A673 (cell line): ENCODE measurements around the gene FARP1. TPM values are rescaled to one million over a fixed set of nuclear protein-coding genes. Genes with fewer than 3 reads are reported as not detected.

Experiments used
- BruUV-seq: library from RNA; stranded (reverse); fragments of 400-500 nt; replicated peaks from 2 replicates; lab custom pipeline; 2021; lab: Mats Ljungman, UMichigan
- CTCF ChIA-PET: fragments of 300-600 bp; sonication (Branson Sonifier 250); formaldehyde crosslinking; loops from one replicate; lab custom pipeline; 2022; ENCODE audit warnings: antibody characterized with exemption; lab: Charles Lee
- POLR2A ChIA-PET: fragments of 300-600 bp; sonication (Branson Sonifier 250); formaldehyde crosslinking; loops from one replicate; lab custom pipeline; 2022; ENCODE audit warnings: antibody characterized with exemption; ENCODE audit not compliant: low non-redundant PET; lab: Charles Lee
- DNase-seq: peaks from one replicate; pipeline ENCODE4 v3.0.0-alpha.2; 2015; ENCODE audit warnings: low spot score
- H3K27ac ChIP-seq: fragments of 200-600 bp; sonication (generic); 2 replicates; pipeline ENCODE4 v1.5.1; 2016; ENCODE audit warnings: mixed run types, low read depth, mild to moderate bottlenecking, mixed read lengths, antibody characterized with exemption, low read length; ENCODE audit not compliant: poor library complexity, severe bottlenecking
- H3K27me3 ChIP-seq: fragments of 200-600 bp; sonication (generic); replicated peaks from 2 replicates; pipeline ENCODE4 v1.6.1; 2017; ENCODE audit warnings: mixed run types, low read depth, mild to moderate bottlenecking, mixed read lengths, antibody characterized with exemption, low read length; ENCODE audit not compliant: insufficient read depth, poor library complexity
- H3K36me3 ChIP-seq: fragments of 200-600 bp; sonication (generic); 2 replicates; pipeline ENCODE4 v1.6.1; 2016; ENCODE audit warnings: mixed run types, mild to moderate bottlenecking, mixed read lengths, antibody characterized with exemption, low read length; ENCODE audit not compliant: insufficient read depth, poor library complexity, severe bottlenecking
- H3K4me1 ChIP-seq: fragments of 200-600 bp; sonication (generic); 2 replicates; pipeline ENCODE4 v1.6.1; 2017; ENCODE audit warnings: mixed run types, mild to moderate bottlenecking, mixed read lengths, antibody characterized with exemption, low read length; ENCODE audit not compliant: insufficient read depth, poor library complexity, severe bottlenecking
- H3K4me3 ChIP-seq: fragments of 200-600 bp; sonication (generic); 2 replicates; pipeline ENCODE4 v1.5.1; 2016; ENCODE audit warnings: low read depth, mixed run types, mild to moderate bottlenecking, mixed read lengths, low read length; ENCODE audit not compliant: poor library complexity, severe bottlenecking
- H3K9me3 ChIP-seq: fragments of 200-600 bp; sonication (generic); 2 replicates; pipeline ENCODE4 v1.6.1; 2016; ENCODE audit warnings: mixed run types, low read depth, mild to moderate bottlenecking, mixed read lengths, antibody characterized with exemption, low read length; ENCODE audit not compliant: poor library complexity, severe bottlenecking
- CTCF ChIP-seq: fragments of 300-800, 200-600 bp; sonication (generic); conservative IDR thresholded peaks from 2 replicates; pipeline ENCODE4 v1.5.1; 2017; ENCODE audit warnings: low read depth, mild to moderate bottlenecking, antibody characterized with exemption, low read length, moderate library complexity, mixed read lengths
- EZH2 ChIP-seq: fragments of 200-600 bp; sonication (generic); IDR thresholded peaks from 2 replicates; pipeline ENCODE4 v1.6.1; 2017; ENCODE audit warnings: borderline replicate concordance, low read depth, mild to moderate bottlenecking, mixed read lengths, antibody characterized with exemption, low read length; ENCODE audit not compliant: poor library complexity, severe bottlenecking
- intact Hi-C: fragments of 100-400 bp; cut with micrococcal nuclease; formaldehyde crosslinking; loops from one replicate; pipeline ENCODE4 v1.10.0; 2022; ENCODE audit not compliant: unreplicated experiment
- total RNA-seq: library from RNA; stranded (reverse); gene quantifications from 2 replicates; pipeline ENCODE4 v1.2.3, GENCODE V29; 2021

Gene FARP1
- total RNA-seq, 1 experiment from 2014 or later, result 177 TPM

DNA sequence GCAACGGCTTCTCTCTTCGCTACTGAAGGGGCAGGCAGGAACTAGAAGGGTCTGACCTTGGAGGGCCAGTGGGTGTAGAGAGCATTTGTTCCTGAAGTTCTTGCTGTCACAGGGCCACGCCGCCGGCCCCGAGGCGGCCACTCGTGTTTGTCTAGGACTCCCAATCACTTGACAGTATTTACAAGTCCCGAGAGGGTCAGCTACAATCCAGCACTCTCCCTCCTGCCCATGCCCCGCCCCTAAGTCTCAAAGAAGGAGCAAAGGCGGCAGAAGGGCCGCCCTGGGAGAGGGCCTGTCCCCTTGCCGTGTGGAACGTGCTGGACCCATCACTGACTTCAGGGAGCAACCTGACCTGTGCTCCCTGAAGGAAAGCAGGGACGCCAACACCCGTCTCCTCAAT lies 315.5 kb downstream of the FARP1 start:
- ChIA-PET CTCF (no interaction called here), POLR2A (no interaction called here)
- no peak overlapping the region for H3K4me3 ChIP-seq
- TF ChIP-seq EZH2, result no peak
- no peak for TF ChIP-seq CTCF
- peaks cover 11% of the 10 kb centered on the region for H3K4me1 ChIP-seq
- no peak for DNase-seq
- H3K36me3 ChIP-seq, result peaks cover 25% of the 10 kb centered on the region
- H3K9me3 ChIP-seq, result no peaks in the 10 kb centered on the region
- H3K27me3 ChIP-seq, result no peaks in the 10 kb centered on the region
- intact Hi-C loops, result no loop called here
- H3K27ac ChIP-seq, result no peak overlapping the region
- BruUV-seq, result no TSS peak

DNA sequence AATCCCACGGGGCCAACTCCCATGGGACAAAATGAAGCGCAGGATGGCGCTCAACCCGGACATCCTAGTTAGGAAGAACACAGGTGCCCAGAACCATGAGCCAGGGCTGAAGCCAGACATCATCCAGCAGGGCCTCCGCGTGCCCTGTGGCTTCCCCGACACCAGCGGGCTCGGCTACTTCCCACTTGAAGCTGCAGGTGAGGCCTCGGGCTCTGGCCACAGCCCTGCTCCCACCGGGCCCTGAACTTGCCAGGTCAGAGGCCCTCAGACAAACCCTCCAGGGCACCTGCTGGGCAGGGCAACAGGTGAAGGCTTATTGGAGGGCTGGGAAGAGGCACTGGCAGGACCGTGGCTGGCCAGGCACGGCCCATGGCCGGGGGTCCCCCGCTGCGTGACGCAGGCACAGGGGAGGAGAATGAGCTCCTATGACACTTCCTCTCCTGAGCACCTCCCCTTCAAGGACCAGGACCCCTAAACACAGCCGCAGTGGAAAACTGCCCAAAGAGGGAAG lies 316.3 kb downstream of the FARP1 start:
- H3K27me3 ChIP-seq, result no peaks in the 10 kb centered on the region
- H3K9me3 ChIP-seq, result no peaks in the 10 kb centered on the region
- peaks cover 8% of the 10 kb centered on the region for H3K4me1 ChIP-seq
- TF ChIP-seq EZH2, result no peak
- no peak for TF ChIP-seq CTCF
- H3K4me3 ChIP-seq, result no peak overlapping the region
- H3K36me3 ChIP-seq, result peaks cover 30% of the 10 kb centered on the region
- ChIA-PET POLR2A (no interaction called here), CTCF (no interaction called here)
- no peak for DNase-seq
- no peak overlapping the region for H3K27ac ChIP-seq
- intact Hi-C loops, result no loop called here
- BruUV-seq, result no TSS peak

DNA sequence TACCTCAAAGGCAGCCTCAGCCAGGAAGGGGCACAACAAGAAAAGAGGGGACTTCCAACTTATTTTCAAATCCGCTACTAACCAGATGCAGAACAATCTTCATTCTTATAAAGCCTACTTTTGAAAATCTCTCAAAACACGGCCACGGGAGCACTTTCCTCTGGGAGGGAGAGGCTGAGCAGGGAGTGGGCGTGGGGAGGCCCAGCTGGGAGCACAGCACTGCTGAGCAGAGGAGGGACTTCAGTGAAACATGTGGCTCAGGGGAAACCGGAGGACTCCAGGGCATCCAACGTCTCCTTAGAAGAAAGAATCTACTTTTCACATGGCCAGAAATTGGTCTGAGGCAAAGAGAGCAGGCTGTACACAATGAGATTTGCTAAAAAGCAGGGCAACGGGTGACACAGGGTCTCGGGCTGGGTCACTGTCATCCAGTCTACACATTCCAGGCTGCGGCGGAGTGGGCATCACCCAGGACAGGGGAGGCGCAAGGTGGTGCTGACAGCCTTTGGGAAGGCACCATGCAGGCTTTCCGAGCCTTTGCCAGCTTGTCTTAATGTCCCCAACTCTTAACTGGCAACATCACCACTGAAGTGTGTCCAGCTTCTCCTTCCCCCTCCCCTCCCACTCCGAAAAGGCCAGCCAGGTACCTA lies 317.0 kb downstream of the FARP1 start:
- Histone ChIP-seq H3K4me3 (no peak overlapping the region), H3K9me3 (no peaks in the 10 kb centered on the region), H3K4me1 (peaks cover 4% of the 10 kb centered on the region), H3K27ac (no peak overlapping the region), H3K36me3 (peaks cover 30% of the 10 kb centered on the region), H3K27me3 (no peaks in the 10 kb centered on the region)
- TF ChIP-seq CTCF, result no peak
- TF ChIP-seq EZH2, result no peak
- ChIA-PET CTCF (no interaction called here), POLR2A (no interaction called here)
- intact Hi-C loops, result no loop called here
- no TSS peak for BruUV-seq
- no peak for DNase-seq
